GM23338 (cell line): ENCODE data around the gene UROS. TPM values are rescaled to one million over a fixed set of nuclear protein-coding genes. Genes with fewer than 3 reads are reported as not detected.

Experiments
- ATAC-seq: fragments of 200-7000 bp; cut with Tn5 transposase; 3 replicates; pipeline ENCODE4 v1.9.1; 2020
- DNase-seq: peaks from one replicate; pipeline ENCODE4 v3.0.0-alpha.2; 2015; ENCODE audit warnings: low spot score
- H2AFZ ChIP-seq: fragments of 200-600 bp; sonication (generic); 2 replicates; pipeline ENCODE4 v1.8.0; 2016; ENCODE audit warnings: antibody characterized with exemption, mild to moderate bottlenecking, moderate library complexity
- H3F3A ChIP-seq: fragments of 200-600 bp; sonication (generic); replicated peaks from 2 replicates; pipeline ENCODE4 v1.8.0; 2017; ENCODE audit warnings: antibody characterized with exemption, mixed run types, low read depth
- H3K27ac ChIP-seq: fragments of 200-600 bp; sonication (generic); 2 replicates; pipeline ENCODE4 v1.6.1; 2016; ENCODE audit warnings: low read depth
- H3K27me3 ChIP-seq: fragments of 200-600 bp; sonication (generic); 2 replicates; pipeline ENCODE4 v1.8.0; 2016; ENCODE audit warnings: mild to moderate bottlenecking, mixed run types, moderate library complexity; ENCODE audit not compliant: insufficient read depth
- H3K36me3 ChIP-seq: fragments of 200-600 bp; sonication (generic); 2 replicates; pipeline ENCODE4 v1.8.0; 2016; ENCODE audit warnings: mild to moderate bottlenecking; ENCODE audit not compliant: insufficient read depth
- H3K4me1 ChIP-seq: fragments of 200-600 bp; sonication (generic); 2 replicates; pipeline ENCODE4 v1.8.0; 2016; ENCODE audit warnings: mild to moderate bottlenecking, moderate library complexity; ENCODE audit not compliant: insufficient read depth
- H3K4me2 ChIP-seq: fragments of 200-600 bp; sonication (generic); 2 replicates; pipeline ENCODE4 v1.7.1; 2017; ENCODE audit warnings: mixed run types
- H3K4me3 ChIP-seq: fragments of 200-600 bp; sonication (generic); 2 replicates; pipeline ENCODE4 v1.6.1; 2016; ENCODE audit warnings: mixed run types
- H3K79me2 ChIP-seq: fragments of 200-600 bp; sonication (generic); replicated peaks from 2 replicates; pipeline ENCODE4 v1.8.0; 2017; ENCODE audit warnings: mild to moderate bottlenecking; ENCODE audit not compliant: insufficient read depth
- H3K9me2 ChIP-seq: fragments of 200-600 bp; sonication (generic); 2 replicates; pipeline ENCODE4 v1.8.0; 2017; ENCODE audit not compliant: insufficient read depth
- H4K20me1 ChIP-seq: fragments of 200-600 bp; sonication (generic); replicated peaks from 2 replicates; pipeline ENCODE4 v1.8.0; 2017; ENCODE audit warnings: mild to moderate bottlenecking; ENCODE audit not compliant: insufficient read depth
- H3K27ac Mint-ChIP-seq: 2 replicates; pipeline ENCODE4 v1.8.0; 2020; ENCODE audit warnings: inconsistent platforms, mild to moderate bottlenecking, moderate library complexity, mixed read lengths
- H3K27me3 Mint-ChIP-seq: 3 replicates; pipeline ENCODE4 v1.8.0; 2022; ENCODE audit warnings: low read depth, mild to moderate bottlenecking, moderate library complexity, mixed read lengths, inconsistent platforms; ENCODE audit not compliant: insufficient read depth, poor library complexity
- H3K36me3 Mint-ChIP-seq: 3 replicates; pipeline ENCODE4 v1.8.0; 2021; ENCODE audit warnings: low read depth, mild to moderate bottlenecking, inconsistent platforms, moderate library complexity, mixed read lengths
- H3K4me1 Mint-ChIP-seq: 3 replicates; pipeline ENCODE4 v1.8.0; 2020; ENCODE audit warnings: mild to moderate bottlenecking, inconsistent platforms, mixed read lengths
- H3K4me3 Mint-ChIP-seq: 3 replicates; pipeline ENCODE4 v1.8.0; 2021; ENCODE audit warnings: moderate library complexity, mild to moderate bottlenecking, inconsistent platforms, mixed read lengths
- H3K9me3 Mint-ChIP-seq: 3 replicates; pipeline ENCODE4 v1.8.0; 2020; ENCODE audit warnings: moderate library complexity, mild to moderate bottlenecking, inconsistent platforms, mixed read lengths
- CREB1 ChIP-seq: fragments of 250-450 bp; sonication (Bioruptor Pico); IDR thresholded peaks from 2 replicates; pipeline ENCODE4 v1.5.0; 2020; ENCODE audit warnings: low read depth, mild to moderate bottlenecking, moderate library complexity
- EZH2 ChIP-seq: fragments of 200-600 bp; sonication (generic); IDR thresholded peaks from one replicate; pipeline ENCODE4 v1.8.0; 2017; ENCODE audit warnings: antibody characterized with exemption, mild to moderate bottlenecking, low read depth; ENCODE audit not compliant: unreplicated experiment
- EZH2phosphoT487 ChIP-seq: fragments of 200-600 bp; sonication (generic); IDR thresholded peaks from one replicate; pipeline ENCODE4 v1.8.1; 2018; ENCODE audit warnings: antibody characterized with exemption; ENCODE audit not compliant: unreplicated experiment
- JUNB ChIP-seq: IDR thresholded peaks from one replicate; pipeline ENCODE4 v1.6.1; 2016; ENCODE audit warnings: antibody characterized with exemption; ENCODE audit not compliant: unreplicated experiment
- NANOG ChIP-seq: IDR thresholded peaks from 2 replicates; pipeline ENCODE4 v1.6.1; 2016; ENCODE audit warnings: antibody characterized with exemption, borderline replicate concordance
- POLR2AphosphoS5 ChIP-seq: IDR thresholded peaks from 2 replicates; pipeline ENCODE4 v1.6.1; 2016; ENCODE audit warnings: antibody characterized with exemption, low read depth
- STAT1 ChIP-seq: IDR thresholded peaks from one replicate; pipeline ENCODE4 v1.6.1; 2016; ENCODE audit warnings: antibody characterized with exemption; ENCODE audit not compliant: unreplicated experiment
- ZNF114 ChIP-seq: fragments of 250-450 bp; sonication (Bioruptor Pico); IDR thresholded peaks from 2 replicates; pipeline ENCODE4 v1.5.0; 2020; ENCODE audit warnings: mild to moderate bottlenecking, moderate library complexity
- ZNF331 ChIP-seq: fragments of 250-450 bp; sonication (Bioruptor Pico); IDR thresholded peaks from 2 replicates; pipeline ENCODE4 v1.5.0; 2020; ENCODE audit warnings: low read depth, mild to moderate bottlenecking, moderate library complexity
- ZNF462 ChIP-seq: fragments of 250-450 bp; sonication (Bioruptor Pico); IDR thresholded peaks from 2 replicates; pipeline ENCODE4 v1.5.0; 2020; ENCODE audit warnings: mild to moderate bottlenecking, moderate library complexity
- polyA plus RNA-seq: library from polyadenylated mRNA; unstranded; fragments of >200 nt; fragmentation: Nextera tagmentation; extraction: Ambion mirVana; gene quantifications from 2 replicates; pipeline ENCODE4 v1.2.1, GENCODE V29; 2016
- total RNA-seq: library from RNA; depleted of rRNA; stranded (reverse); fragments of >200 nt; shearing (Covaris generic); gene quantifications from 2 replicates; pipeline ENCODE4 v1.2.3, GENCODE V29; 2014
- TF ChIP-seq, protein P1 (sequence below): IDR thresholded peaks from one replicate; pipeline ENCODE4 v1.6.1; 2018; ENCODE audit warnings: antibody characterized with exemption; ENCODE audit not compliant: unreplicated experiment

UROS gene
- total and polyA plus RNA-seq, 2 experiments from 2014 or later: 41.3 to 43.4 TPM

GRCh38 chr10:125797994-125798662 is 24.9 kb downstream of the UROS start:
- H3K4me1 ChIP-seq: no peaks in the 10 kb centered on the region
- Mint-ChIP-seq H3K4me1 (no peaks in the 10 kb centered on the region; the same call in 2 of the 3 replicates), H3K27ac (no peak overlapping the region), H3K9me3 (no peaks in the 10 kb centered on the region), H3K36me3 (peaks cover 31% of the 10 kb centered on the region), H3K27me3 (peaks cover 1% of the 10 kb centered on the region), H3K4me3 (no peak overlapping the region)
- ATAC-seq (no peak), DNase-seq (no peak)
- no peaks in the 10 kb centered on the region for H3F3A ChIP-seq
- no peaks in the 10 kb centered on the region for H3K36me3 ChIP-seq
- H3K4me2 ChIP-seq: no peak overlapping the region
- 0 out of 2 replicates have a peak, but pooled peaks cover 3% of the 10 kb centered on the region for H3K9me2 ChIP-seq
- TF ChIP-seq STAT1 (no peak), ZNF114 (no peak), POLR2AphosphoS5 (no peak), NANOG (no peak), EZH2 (no peak), ZNF331 (CRISPR knock-in tag) (no peak), CREB1 (CRISPR knock-in tag) (no peak), JUNB (no peak), EZH2phosphoT487 (no peak)
- TF ChIP-seq, protein P1, sequence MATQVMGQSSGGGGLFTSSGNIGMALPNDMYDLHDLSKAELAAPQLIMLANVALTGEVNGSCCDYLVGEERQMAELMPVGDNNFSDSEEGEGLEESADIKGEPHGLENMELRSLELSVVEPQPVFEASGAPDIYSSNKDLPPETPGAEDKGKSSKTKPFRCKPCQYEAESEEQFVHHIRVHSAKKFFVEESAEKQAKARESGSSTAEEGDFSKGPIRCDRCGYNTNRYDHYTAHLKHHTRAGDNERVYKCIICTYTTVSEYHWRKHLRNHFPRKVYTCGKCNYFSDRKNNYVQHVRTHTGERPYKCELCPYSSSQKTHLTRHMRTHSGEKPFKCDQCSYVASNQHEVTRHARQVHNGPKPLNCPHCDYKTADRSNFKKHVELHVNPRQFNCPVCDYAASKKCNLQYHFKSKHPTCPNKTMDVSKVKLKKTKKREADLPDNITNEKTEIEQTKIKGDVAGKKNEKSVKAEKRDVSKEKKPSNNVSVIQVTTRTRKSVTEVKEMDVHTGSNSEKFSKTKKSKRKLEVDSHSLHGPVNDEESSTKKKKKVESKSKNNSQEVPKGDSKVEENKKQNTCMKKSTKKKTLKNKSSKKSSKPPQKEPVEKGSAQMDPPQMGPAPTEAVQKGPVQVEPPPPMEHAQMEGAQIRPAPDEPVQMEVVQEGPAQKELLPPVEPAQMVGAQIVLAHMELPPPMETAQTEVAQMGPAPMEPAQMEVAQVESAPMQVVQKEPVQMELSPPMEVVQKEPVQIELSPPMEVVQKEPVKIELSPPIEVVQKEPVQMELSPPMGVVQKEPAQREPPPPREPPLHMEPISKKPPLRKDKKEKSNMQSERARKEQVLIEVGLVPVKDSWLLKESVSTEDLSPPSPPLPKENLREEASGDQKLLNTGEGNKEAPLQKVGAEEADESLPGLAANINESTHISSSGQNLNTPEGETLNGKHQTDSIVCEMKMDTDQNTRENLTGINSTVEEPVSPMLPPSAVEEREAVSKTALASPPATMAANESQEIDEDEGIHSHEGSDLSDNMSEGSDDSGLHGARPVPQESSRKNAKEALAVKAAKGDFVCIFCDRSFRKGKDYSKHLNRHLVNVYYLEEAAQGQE: no peak
- no peak overlapping the region for H3K27ac ChIP-seq
- no peak overlapping the region for H2AFZ ChIP-seq
- H3K79me2 ChIP-seq: no peaks in the 10 kb centered on the region
- H3K4me3 ChIP-seq: no peak overlapping the region
- H3K27me3 ChIP-seq: no peaks in the 10 kb centered on the region
- H4K20me1 ChIP-seq: no peaks in the 10 kb centered on the region; the same call in 1 of the 2 replicates

GRCh38 chr10:125797424-125797823 is 25.6 kb downstream of the UROS start:
- no peak overlapping the region for H3K27ac Mint-ChIP-seq
- H3K36me3 ChIP-seq: no peaks in the 10 kb centered on the region
- H3K27me3 Mint-ChIP-seq: peaks cover 1% of the 10 kb centered on the region
- no peaks in the 10 kb centered on the region for H3K79me2 ChIP-seq
- no peaks in the 10 kb centered on the region for H3K9me3 Mint-ChIP-seq
- H3K4me2 ChIP-seq: no peak overlapping the region
- no peaks in the 10 kb centered on the region; the same call in 2 of the 3 replicates for H3K4me1 Mint-ChIP-seq
- H3K27me3 ChIP-seq: no peaks in the 10 kb centered on the region
- H3K4me3 ChIP-seq: no peak overlapping the region
- no peaks in the 10 kb centered on the region for H3F3A ChIP-seq
- H2AFZ ChIP-seq: no peak overlapping the region
- no peak overlapping the region for H3K27ac ChIP-seq
- ATAC-seq (no peak), DNase-seq (no peak)
- 0 out of 2 replicates have a peak, but pooled peaks cover under 1% of the 10 kb centered on the region for H3K9me2 ChIP-seq
- H3K4me3 Mint-ChIP-seq: no peak overlapping the region
- peaks cover 33% of the 10 kb centered on the region for H3K36me3 Mint-ChIP-seq
- H4K20me1 ChIP-seq: no peaks in the 10 kb centered on the region; the same call in 1 of the 2 replicates
- no peaks in the 10 kb centered on the region for H3K4me1 ChIP-seq
- TF ChIP-seq STAT1 (no peak), ZNF331 (CRISPR knock-in tag) (no peak), POLR2AphosphoS5 (no peak), ZNF462 (CRISPR knock-in tag) (no peak), CREB1 (CRISPR knock-in tag) (no peak), ZNF114 (no peak)
